Gastroesophageal sphincter (tissue), 4 donors: ENCODE measurements around the gene IDH3A. TPM values are rescaled to one million over a fixed set of nuclear protein-coding genes. Genes with fewer than 3 reads are reported as not detected.
"Not testable (repeated sequence)": the region's sequence is repeated elsewhere in the genome, so short reads cannot be mapped to it uniquely, and the experiment has no call there.

Source experiments
- ATAC-seq: fragments of 150-250 bp; one replicate; pipeline ENCODE4 v1.9.1; 2016; ENCODE audit warnings: mild to moderate bottlenecking, moderate library complexity
- H3K27ac ChIP-seq, 4 donors: fragments of 200-600 bp; sonication (generic) in 3 of 4; 1 replicate in 3 of 4; 2 replicates in 1 of 4; pipeline ENCODE4 v1.5.1; 2016 to 2019
- H3K27me3 ChIP-seq: fragments of 200-600 bp; sonication (generic); one replicate; pipeline ENCODE4 v1.5.1; 2019
- H3K36me3 ChIP-seq, 2 donors: fragments of 200-600 bp; sonication (generic); one replicate each; pipeline ENCODE4 v1.5.1; 2019; ENCODE audit warnings: control low read depth in 1 of 2
- H3K4me1 ChIP-seq, 3 donors: fragments of 200-600 bp; sonication (generic); 1 replicate in 2 of 3; 2 replicates in 1 of 3; pipeline ENCODE4 v1.5.1; 2016 to 2019; ENCODE audit warnings: control low read depth in 2 of 3
- H3K4me3 ChIP-seq, 2 donors: fragments of 200-600 bp; sonication (generic); one replicate each; pipeline ENCODE4 v1.5.1; 2019; ENCODE audit warnings: mild to moderate bottlenecking in 1 of 2, moderate library complexity in 1 of 2
- H3K9me3 ChIP-seq, 3 donors: fragments of 200-600 bp; sonication (generic); one replicate each; pipeline ENCODE4 v1.5.1; 2017 to 2019; ENCODE audit warnings: control low read depth in 2 of 3
- EP300 ChIP-seq: sonication (generic); formaldehyde crosslinking; IDR thresholded peaks from one replicate; pipeline ENCODE4 v1.6.1; 2017; ENCODE audit warnings: antibody characterized with exemption, mild to moderate bottlenecking
- POLR2A ChIP-seq, 2 donors: fragments of 450-650 bp; IDR thresholded peaks; one replicate each; pipeline ENCODE4 v1.6.1; 2017; ENCODE audit warnings: antibody characterized with exemption in 2 of 2, mild to moderate bottlenecking in 2 of 2, moderate library complexity in 1 of 2
- POLR2AphosphoS5 ChIP-seq: sonication (generic); formaldehyde crosslinking; IDR thresholded peaks from one replicate; pipeline ENCODE4 v1.6.1; 2017; ENCODE audit warnings: antibody characterized with exemption
- WGBS, 2 donors: methylation state at CpG; one replicate each; pipeline ENCODE4 v1.1.5; 2018; ENCODE audit warnings: low coverage in 1 of 2; 5-methylcytosine and 5-hydroxymethylcytosine counted together
- total RNA-seq, 4 donors: library from RNA; depleted of rRNA; stranded (reverse); fragments of >200 nt; gene quantifications; one replicate each; pipeline ENCODE4 v1.1.0, GENCODE V29; 2016
- TF ChIP-seq, protein P1 (sequence below), 4 experiments: fragments of 200-600 bp in 2 of 4; fragments of 450-650 bp in 2 of 4; sonication (generic) in 1 of 4; IDR thresholded peaks; one replicate each; pipeline ENCODE4 v1.5.1; 2017 to 2019; ENCODE audit warnings: antibody characterized with exemption in 4 of 4, mild to moderate bottlenecking in 2 of 4, moderate library complexity in 2 of 4

IDH3A gene
- total RNA-seq, 4 donors from 2014 or later = 81.1 to 129 (median 97.0) TPM

DNA sequence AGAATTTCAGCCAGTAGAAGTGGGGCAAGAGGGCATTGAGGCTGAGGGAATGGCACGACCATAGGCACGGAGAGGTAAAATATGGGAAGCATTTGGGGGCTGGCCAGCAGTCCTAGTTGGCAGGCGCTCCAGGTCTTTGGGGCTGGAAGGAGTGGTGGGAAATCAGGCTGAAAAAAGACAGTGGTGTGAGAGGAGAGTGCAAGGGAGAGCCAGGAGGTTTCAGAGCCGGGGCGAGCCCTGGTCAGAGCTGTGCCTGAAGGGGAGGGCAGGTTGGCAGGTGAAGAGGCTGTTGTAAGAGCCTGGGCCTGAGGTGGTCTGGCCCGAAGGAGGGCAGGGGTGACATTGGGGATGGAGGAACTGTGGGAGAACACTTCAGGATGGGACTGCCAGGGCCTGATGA lies 1.6 kb upstream of the IDH3A start:
- no peak for ATAC-seq
- no peak overlapping the region for H3K4me3 ChIP-seq
- H3K36me3 ChIP-seq = no peaks in the 10 kb centered on the region
- WGBS, 2 donors = 67 to 73% methylated on average over 5 to 6 of the region's 6 CpGs
- peaks cover 0 to 26% (median 4%) of the 10 kb centered on the region in 3 donors for H3K4me1 ChIP-seq
- H3K27ac ChIP-seq = no peak overlapping the region
- TF ChIP-seq EP300 (no peak), POLR2A (IDR thresholded peaks at IDR 0.05) (no peak), POLR2AphosphoS5 (no peak)
- TF ChIP-seq, protein P1, sequence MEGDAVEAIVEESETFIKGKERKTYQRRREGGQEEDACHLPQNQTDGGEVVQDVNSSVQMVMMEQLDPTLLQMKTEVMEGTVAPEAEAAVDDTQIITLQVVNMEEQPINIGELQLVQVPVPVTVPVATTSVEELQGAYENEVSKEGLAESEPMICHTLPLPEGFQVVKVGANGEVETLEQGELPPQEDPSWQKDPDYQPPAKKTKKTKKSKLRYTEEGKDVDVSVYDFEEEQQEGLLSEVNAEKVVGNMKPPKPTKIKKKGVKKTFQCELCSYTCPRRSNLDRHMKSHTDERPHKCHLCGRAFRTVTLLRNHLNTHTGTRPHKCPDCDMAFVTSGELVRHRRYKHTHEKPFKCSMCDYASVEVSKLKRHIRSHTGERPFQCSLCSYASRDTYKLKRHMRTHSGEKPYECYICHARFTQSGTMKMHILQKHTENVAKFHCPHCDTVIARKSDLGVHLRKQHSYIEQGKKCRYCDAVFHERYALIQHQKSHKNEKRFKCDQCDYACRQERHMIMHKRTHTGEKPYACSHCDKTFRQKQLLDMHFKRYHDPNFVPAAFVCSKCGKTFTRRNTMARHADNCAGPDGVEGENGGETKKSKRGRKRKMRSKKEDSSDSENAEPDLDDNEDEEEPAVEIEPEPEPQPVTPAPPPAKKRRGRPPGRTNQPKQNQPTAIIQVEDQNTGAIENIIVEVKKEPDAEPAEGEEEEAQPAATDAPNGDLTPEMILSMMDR (IDR thresholded peaks at IDR 0.05) = no peak
- H3K9me3 ChIP-seq = no peaks in the 10 kb centered on the region
- no peaks in the 10 kb centered on the region for H3K27me3 ChIP-seq

GRCh38 chr15:78148392-78149067 lies 632 bp upstream of the IDH3A start:
- Histone ChIP-seq H3K27ac (peak overlapping the region in 3 of 4 donors; percentile 21 to 93 (median 91)), H3K4me1 (peaks cover 0 to 30% (median 4%) of the 10 kb centered on the region in 3 donors), H3K4me3 (peak overlapping the region; percentile 52 to 89), H3K27me3 (no peaks in the 10 kb centered on the region), H3K9me3 (no peaks in the 10 kb centered on the region), H3K36me3 (no peaks in the 10 kb centered on the region)
- no peak for TF ChIP-seq EP300
- ATAC-seq = no peak
- 20 to 23% methylated on average over 12 to 13 of the region's 14 CpGs for WGBS, 2 donors

- peak overlapping the region; percentile 45 to 93 (median 92) for H3K27ac ChIP-seq
- 12 to 21% methylated on average over 7 to 11 of the region's 20 CpGs for WGBS, 2 donors
- no peaks in the 10 kb centered on the region for H3K9me3 ChIP-seq
- no peaks in the 10 kb centered on the region for H3K27me3 ChIP-seq
- peaks cover 0 to 43% (median 4%) of the 10 kb centered on the region in 3 donors for H3K4me1 ChIP-seq
- TF ChIP-seq EP300 (no peak), POLR2A (IDR thresholded peaks at IDR 0.05) (no peak), POLR2AphosphoS5 (no peak)
- TF ChIP-seq, protein P1 (IDR thresholded peaks at IDR 0.05) = no peak
- no peak for ATAC-seq
- peak overlapping the region; percentile 52 to 89 for H3K4me3 ChIP-seq
- no peaks in the 10 kb centered on the region for H3K36me3 ChIP-seq
Observed at GRCh38 chr15:78149805-78150751, 916 bp downstream of the IDH3A start.

DNA sequence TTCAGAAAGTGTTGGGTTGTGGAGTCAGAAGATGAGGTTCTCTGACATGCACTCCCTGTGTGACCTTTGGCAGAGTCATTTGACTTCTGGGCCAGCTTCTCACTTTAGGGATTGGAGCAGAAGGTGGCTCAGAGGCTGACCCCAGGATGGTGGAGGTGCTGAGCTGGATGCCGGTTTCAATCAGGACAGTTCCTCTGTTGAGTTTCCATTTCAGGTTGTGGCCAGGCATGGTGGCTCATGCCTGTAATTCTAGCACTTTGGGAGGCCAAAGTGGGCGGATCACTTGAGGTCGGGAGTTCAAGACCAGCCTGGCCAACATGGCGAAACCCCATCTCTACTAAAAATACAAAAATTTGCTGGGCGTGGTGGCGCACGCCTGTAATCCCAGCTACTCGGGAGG lies 1.9 kb downstream of the IDH3A start:
- H3K4me1 ChIP-seq = peaks cover 0 to 53% (median 6%) of the 10 kb centered on the region in 3 donors
- not testable (repeated sequence) for H3K9me3 ChIP-seq, H3K36me3 ChIP-seq, H3K4me3 ChIP-seq, ATAC-seq, H3K27me3 ChIP-seq, H3K27ac ChIP-seq
- WGBS, 2 donors = 100% methylated on average over 4 of the region's 8 CpGs; no CpG with 5 or more reads in 1 of the 2 donors

DNA sequence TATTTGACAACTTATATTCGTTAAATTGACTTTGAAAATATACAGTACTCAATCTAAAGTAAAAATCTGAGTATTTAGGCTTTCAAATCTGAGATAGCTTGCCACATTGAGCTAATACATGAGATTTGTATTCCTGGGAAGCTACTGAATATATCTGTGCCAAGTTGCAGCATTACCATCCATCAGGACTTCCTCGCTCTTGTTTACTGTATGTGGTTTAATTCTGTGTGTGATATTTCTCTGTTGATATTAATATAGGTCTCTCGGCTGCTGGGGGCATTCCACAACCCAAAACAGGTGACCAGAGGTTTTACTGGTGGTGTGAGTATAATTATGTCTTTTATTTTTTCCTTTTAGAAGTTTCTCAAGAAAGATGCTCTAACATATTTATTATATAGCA lies 5.8 kb downstream of the IDH3A start:
- TF ChIP-seq POLR2AphosphoS5 = no peak
- TF ChIP-seq EP300 = no peak
- no peak for TF ChIP-seq POLR2A (IDR thresholded peaks at IDR 0.05)
- TF ChIP-seq, protein P1 (IDR thresholded peaks at IDR 0.05) = no peak
- no peak for ATAC-seq

More for the DNA sequence above, 5.8 kb downstream of the IDH3A start:
- Histone ChIP-seq H3K9me3 (no peaks in the 10 kb centered on the region), H3K36me3 (peaks cover 0 to 45% of the 10 kb centered on the region in 2 donors), H3K4me3 (no peak overlapping the region), H3K27ac (no peak overlapping the region), H3K4me1 (peaks cover 0 to 45% (median 5%) of the 10 kb centered on the region in 3 donors), H3K27me3 (no peaks in the 10 kb centered on the region)
- WGBS, 2 donors = 81 to 83% methylated on average over 3 of the region's 3 CpGs
